ENCODE data around the gene CTAG1A.
"Not testable (repeated sequence)": the region's sequence is repeated elsewhere in the genome, so short reads cannot be mapped to it uniquely, and the experiment has no call there.

DNA sequence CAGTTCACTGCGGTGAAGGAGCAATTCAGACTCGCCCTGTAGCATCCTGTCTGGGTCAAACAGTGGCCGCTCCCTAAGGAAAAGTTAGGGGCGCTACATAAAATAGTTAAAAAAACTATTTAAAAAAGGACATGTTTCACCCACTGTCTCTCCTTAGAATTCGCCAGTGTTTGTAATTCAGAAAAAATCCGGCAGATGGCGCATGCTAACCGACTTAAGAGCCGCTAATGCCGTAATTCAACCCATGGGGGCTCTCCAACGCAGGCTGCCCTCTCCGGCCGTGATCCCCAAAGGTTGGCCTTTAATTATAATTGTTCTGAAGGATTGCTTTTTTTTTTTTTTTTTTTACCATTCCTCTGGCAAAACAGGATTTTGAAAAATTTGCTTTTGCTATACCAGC lies 5.5 kb downstream of the CTAG1A start:
- not testable (repeated sequence) for TF ChIP-seq EZH2phosphoT487 (IDR thresholded peaks at IDR 0.05; ENCODE audit: borderline replicate concordance, low read length)
- TF ChIP-seq, protein P1, sequence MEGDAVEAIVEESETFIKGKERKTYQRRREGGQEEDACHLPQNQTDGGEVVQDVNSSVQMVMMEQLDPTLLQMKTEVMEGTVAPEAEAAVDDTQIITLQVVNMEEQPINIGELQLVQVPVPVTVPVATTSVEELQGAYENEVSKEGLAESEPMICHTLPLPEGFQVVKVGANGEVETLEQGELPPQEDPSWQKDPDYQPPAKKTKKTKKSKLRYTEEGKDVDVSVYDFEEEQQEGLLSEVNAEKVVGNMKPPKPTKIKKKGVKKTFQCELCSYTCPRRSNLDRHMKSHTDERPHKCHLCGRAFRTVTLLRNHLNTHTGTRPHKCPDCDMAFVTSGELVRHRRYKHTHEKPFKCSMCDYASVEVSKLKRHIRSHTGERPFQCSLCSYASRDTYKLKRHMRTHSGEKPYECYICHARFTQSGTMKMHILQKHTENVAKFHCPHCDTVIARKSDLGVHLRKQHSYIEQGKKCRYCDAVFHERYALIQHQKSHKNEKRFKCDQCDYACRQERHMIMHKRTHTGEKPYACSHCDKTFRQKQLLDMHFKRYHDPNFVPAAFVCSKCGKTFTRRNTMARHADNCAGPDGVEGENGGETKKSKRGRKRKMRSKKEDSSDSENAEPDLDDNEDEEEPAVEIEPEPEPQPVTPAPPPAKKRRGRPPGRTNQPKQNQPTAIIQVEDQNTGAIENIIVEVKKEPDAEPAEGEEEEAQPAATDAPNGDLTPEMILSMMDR (IDR thresholded peaks at IDR 0.05; ENCODE audit: low read depth, low read length, poor library complexity, severe bottlenecking): not testable (repeated sequence)
